GM12878 (cell line): ENCODE data around the gene CCS.

Experiments used
- BHLHE40 ChIP-seq, 2 experiments: fragments of 450-650 bp in 1 of 2; IDR thresholded peaks; 2 replicates each; pipeline ENCODE4 v1.6.1; 2011 to 2017; ENCODE audit warnings: low read depth in 2 of 2, borderline replicate concordance in 1 of 2, improper control_type of control experiment in 1 of 2, low read length in 1 of 2, mild to moderate bottlenecking in 1 of 2
- FOS ChIP-seq: IDR thresholded peaks from 3 replicates; pipeline ENCODE4 v1.6.1; 2011; ENCODE audit warnings: borderline replicate concordance; ENCODE audit not compliant: insufficient read length; ENCODE audit errors: extremely low read depth
- HDAC6 ChIP-seq: fragments of 200-600 bp; sonication (generic); IDR thresholded peaks from one replicate; pipeline ENCODE4 v1.8.0; 2017; ENCODE audit warnings: antibody characterized with exemption; ENCODE audit not compliant: unreplicated experiment

GRCh38 chr11:66646828-66647227, 53.8 kb downstream of the CCS start:
- TF ChIP-seq HDAC6 (no peak), BHLHE40 (IDR thresholded peaks at IDR 0.05; ENCODE audit: borderline replicate concordance in 1 of 2, low read depth in 2 of 2, low read length in 1 of 2) (no peak), FOS (no peak)
